K562 treated with DMSO at 1 percent for 48 hours (cell line): Measurements from ENCODE around the gene KRTAP19-4. TPM values are rescaled to one million over a fixed set of nuclear protein-coding genes. Genes with fewer than 3 reads are reported as not detected.

Experiments
- total RNA-seq: library from RNA; unstranded; fragments of 300-600 nt; gene quantifications from 2 replicates; pipeline ENCODE4 v1.2.3, GENCODE V29; 2022; ENCODE audit warnings: low replicate concordance; ENCODE audit errors: extremely low read depth

Gene KRTAP19-4, protein sequence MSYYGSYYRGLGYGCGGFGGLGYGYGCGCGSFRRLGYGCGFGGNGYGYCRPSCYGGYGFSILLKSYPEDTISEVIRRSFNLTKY
- total RNA-seq = not detected in 2 replicates

DNA sequence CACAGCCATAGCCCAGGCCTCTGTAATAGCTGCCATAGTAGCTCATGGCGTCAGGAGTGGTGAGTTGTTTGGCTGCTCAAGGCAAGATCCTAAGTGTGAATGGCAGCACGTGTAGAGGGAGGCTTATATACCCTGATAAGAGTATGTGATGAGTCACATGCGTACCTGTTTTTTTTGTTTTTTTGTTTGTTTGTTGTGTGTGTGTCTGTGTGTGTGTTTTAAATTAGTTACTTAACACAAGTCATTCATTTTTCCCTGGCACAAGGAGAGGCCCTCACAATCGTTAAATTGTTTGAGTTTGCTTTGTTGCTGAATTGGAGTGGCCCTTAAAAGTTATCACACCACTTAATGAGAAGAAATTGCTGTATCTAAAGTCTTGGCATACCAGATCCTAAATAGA lies at the start of gene KRTAP19-4:
KRTAP19-4 (minus strand) TSS at position 101 of the 400 bp plus-strand sequence; CDS start at position 46, 55 bp downstream.

GRCh38 chr21:30541764-30542163 lies 44.8 kb upstream of the KRTAP19-4 start, which contains the start of gene KRTAP19-6:
Gene KRTAP19-6, minus strand, starts transcription at chr21:30541864. Its CDS starts 31 bp downstream, at chr21:30541833.

DNA sequence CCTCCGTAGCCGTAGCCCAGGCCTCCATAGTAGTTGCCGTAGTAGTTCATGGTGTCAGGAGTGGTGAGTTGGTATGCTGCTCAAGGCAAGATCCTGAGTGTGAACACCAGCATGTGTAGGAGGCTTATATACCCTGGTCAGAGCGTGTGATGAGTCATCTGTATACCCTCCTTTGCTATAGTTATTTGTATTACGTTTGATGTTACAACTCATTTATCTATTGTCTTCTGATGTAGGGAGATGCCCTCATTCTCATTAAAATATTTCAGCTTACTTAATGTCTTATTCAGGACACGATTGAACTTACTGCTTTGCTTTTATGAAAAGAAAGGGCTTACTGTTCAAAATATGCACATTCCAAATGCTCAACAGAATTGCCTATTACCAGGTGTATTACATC lies 5.1 kb upstream of the KRTAP19-4 start, which contains the start of gene KRTAP19-5:
KRTAP19-5 (minus strand) TSS at position 101 of the 400 bp plus-strand sequence; CDS start at position 50, 51 bp downstream.

GRCh38 chr21:30491963-30492428 lies 5.0 kb downstream of the KRTAP19-4 start, which contains the start of gene KRTAP19-3:
Gene KRTAP19-3, minus strand, starts transcription at chr21:30492013. Its CDS starts 56 bp downstream, at chr21:30491957.

GRCh38 chr21:30487336-30487735 lies 9.6 kb downstream of the KRTAP19-4 start, which contains the start of gene KRTAP19-2:
Gene KRTAP19-2, minus strand, starts transcription at chr21:30487436. Its CDS starts 88 bp downstream, at chr21:30487348.

DNA sequence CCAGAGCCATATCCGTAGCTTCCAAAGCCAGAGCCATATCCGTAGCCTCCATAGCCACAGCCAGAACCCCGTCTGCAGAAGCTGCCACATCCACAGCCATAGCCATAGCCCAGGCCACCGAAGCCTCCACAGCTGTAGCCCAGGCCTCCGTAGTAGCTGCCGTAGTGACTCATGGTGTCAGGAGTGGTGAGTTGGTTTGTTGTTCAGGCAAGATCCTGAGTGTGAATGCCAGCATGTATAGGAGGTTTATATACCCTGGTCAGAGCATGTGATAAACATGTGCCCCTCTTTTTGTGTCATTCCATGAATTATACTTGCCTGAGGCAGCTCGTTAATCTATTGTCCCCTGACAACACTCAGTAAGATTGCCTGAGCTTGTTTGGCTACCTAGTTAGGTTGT lies 16.8 kb downstream of the KRTAP19-4 start, which contains the start of gene KRTAP19-1:
KRTAP19-1 (minus strand) TSS at position 223 of the 400 bp plus-strand sequence; CDS start at position 173, 50 bp downstream.

Other genes with a start within 250 kb of the KRTAP19-4 start
- gene KRTAP24-1, start 214.2 kb downstream of the KRTAP19-4 start, total RNA-seq = not detected in 2 replicates
- gene KRTAP25-1, start 207.7 kb downstream of the KRTAP19-4 start, total RNA-seq = not detected in 2 replicates
- not detected in 2 replicates for gene KRTAP26-1, start 176.8 kb downstream of the KRTAP19-4 start, total RNA-seq
- not detected in 2 replicates for gene KRTAP27-1, start 159.5 kb downstream of the KRTAP19-4 start, total RNA-seq
- gene KRTAP23-1, start 148.6 kb downstream of the KRTAP19-4 start, total RNA-seq = not detected in 2 replicates
- gene KRTAP13-2, start 124.9 kb downstream of the KRTAP19-4 start, total RNA-seq = not detected in 2 replicates
- not detected in 2 replicates for gene KRTAP13-1, start 101.1 kb downstream of the KRTAP19-4 start, total RNA-seq
- not detected in 2 replicates for gene KRTAP13-3, start 71.2 kb downstream of the KRTAP19-4 start, total RNA-seq
- not detected in 2 replicates for gene KRTAP13-4, start 66.9 kb downstream of the KRTAP19-4 start, total RNA-seq
- not detected in 2 replicates for gene KRTAP15-1, start 56.9 kb downstream of the KRTAP19-4 start, total RNA-seq
- not detected in 2 replicates for gene KRTAP19-1, start 16.8 kb downstream of the KRTAP19-4 start, total RNA-seq
- not detected in 2 replicates for gene KRTAP19-2, start 9.7 kb downstream of the KRTAP19-4 start, total RNA-seq
- not detected in 2 replicates for gene KRTAP19-3, start 5.2 kb downstream of the KRTAP19-4 start, total RNA-seq
- not detected in 2 replicates for gene KRTAP19-5, start 5.0 kb upstream of the KRTAP19-4 start, total RNA-seq
- gene KRTAP19-6, start 44.7 kb upstream of the KRTAP19-4 start, total RNA-seq = not detected in 2 replicates
- not detected in 2 replicates for gene KRTAP19-7, start 64.1 kb upstream of the KRTAP19-4 start, total RNA-seq
- gene KRTAP22-2, start 93.2 kb upstream of the KRTAP19-4 start, total RNA-seq = not detected in 2 replicates
- not detected in 2 replicates for gene KRTAP6-3, start 95.3 kb upstream of the KRTAP19-4 start, total RNA-seq
- not detected in 2 replicates for gene KRTAP6-2, start 101.7 kb upstream of the KRTAP19-4 start, total RNA-seq
- gene KRTAP22-1, start 103.9 kb upstream of the KRTAP19-4 start, total RNA-seq = not detected in 2 replicates
- gene KRTAP6-1, start 116.8 kb upstream of the KRTAP19-4 start, total RNA-seq = not detected in 2 replicates
- not detected in 2 replicates for gene KRTAP20-1, start 119.3 kb upstream of the KRTAP19-4 start, total RNA-seq
- gene KRTAP20-4, start 123.5 kb upstream of the KRTAP19-4 start, total RNA-seq = not detected in 2 replicates
- gene KRTAP20-2, start 138.0 kb upstream of the KRTAP19-4 start, total RNA-seq = not detected in 2 replicates
- not detected in 2 replicates for gene KRTAP20-3, start 145.7 kb upstream of the KRTAP19-4 start, total RNA-seq
- not detected in 2 replicates for gene KRTAP21-3, start 221.6 kb upstream of the KRTAP19-4 start, total RNA-seq